NCI-H748 treated with DMSO at 0.1 percent for 48 hours (cell line): Measurements from ENCODE around the gene TATDN2.

Experiments
- DNase-seq: peaks from one replicate; lab custom pipeline; 2025; lab: John Stamatoyannopoulos, UW

Gene TATDN2

DNA sequence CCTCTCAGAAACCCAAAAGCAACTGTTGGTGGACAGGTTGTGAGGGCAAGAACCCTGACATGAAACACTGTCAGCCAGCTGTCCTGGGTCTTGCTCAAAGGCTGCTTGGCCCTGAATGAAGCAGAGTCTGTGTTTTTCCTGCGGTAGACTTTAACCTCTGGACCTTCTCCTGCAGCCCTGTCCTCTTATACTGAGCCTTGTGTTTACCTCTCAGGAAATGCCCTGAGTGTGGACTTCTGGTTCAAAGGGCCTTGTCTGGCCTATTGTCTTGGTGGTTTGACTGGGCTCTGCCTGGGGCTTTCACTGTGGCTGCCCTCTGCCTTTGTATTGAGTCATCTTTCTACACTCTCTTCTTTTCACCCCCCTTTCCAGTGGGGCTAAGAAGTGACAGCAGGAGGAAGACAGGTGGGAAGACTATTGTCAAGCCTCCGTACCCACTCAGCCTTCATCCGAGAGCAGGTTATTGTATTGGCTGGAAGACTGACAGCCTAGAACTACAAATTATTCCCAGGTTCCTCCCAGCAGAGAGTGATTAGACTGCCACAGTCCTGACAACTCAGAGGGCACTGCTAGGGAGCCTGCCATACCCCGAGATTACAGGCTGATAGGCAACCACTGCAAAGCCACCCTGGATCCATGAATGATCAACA is 69.2 kb downstream of the TATDN2 start:
- DNase-seq = no peak

DNA sequence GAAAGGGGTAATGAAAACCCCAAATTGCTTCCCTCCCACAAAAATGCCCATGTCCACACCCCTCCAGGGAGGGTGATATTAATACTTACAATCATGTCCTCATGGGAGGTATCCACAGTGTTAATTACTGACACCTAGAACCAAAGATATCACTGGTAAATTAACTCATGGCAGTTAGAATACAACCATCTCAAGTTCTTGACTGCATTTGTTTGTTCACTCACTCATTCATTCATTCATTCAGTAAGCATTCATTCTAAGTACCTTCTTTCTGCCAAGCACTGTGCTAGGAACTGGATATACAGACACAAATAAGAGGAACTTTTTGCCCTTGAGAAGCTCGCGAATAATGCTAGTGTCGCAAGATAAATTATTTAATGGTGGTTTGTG is 69.7 kb downstream of the TATDN2 start:
- no peak for DNase-seq

DNA sequence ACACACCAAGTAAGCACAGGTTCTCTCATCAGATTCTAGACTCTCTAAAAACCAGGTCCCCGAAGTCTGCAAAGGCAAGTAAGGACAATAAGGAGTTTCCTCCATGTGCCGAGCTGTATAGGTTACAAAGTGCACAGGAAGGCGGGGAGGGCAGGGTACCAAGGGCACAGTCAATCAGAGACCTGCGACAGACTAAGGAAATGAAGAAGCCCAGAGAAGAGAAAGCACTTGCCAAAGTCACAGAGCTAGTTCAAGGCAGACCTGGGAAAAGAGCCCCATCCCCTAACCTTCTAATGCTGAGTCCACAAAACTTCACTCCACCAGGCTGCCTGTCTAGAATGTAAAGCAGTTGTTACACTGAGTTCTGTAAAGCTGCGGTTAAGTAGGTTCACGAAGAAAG is 71.0 kb downstream of the TATDN2 start:
- no peak for DNase-seq

DNA sequence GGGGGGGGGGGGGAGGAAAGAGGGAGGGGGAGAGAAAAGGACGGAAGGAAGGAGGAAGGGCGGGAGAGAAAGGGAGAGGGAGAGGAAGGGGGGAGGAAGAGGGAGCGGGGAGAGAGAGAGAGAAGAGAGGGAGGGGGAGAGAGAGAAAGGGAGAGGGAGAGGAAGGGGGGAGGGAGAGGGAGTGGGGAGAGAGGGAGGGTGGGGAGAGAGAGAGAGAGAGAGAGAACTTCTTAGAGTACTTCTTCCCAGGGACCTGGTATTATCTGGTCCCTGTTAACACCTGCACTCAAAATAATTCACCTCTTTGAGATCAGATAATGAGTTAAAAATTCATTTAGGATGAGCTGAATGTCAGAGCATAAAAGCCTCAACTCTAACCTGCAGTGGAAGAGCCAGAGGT is 71.5 kb downstream of the TATDN2 start:
- DNase-seq = no peak

DNA sequence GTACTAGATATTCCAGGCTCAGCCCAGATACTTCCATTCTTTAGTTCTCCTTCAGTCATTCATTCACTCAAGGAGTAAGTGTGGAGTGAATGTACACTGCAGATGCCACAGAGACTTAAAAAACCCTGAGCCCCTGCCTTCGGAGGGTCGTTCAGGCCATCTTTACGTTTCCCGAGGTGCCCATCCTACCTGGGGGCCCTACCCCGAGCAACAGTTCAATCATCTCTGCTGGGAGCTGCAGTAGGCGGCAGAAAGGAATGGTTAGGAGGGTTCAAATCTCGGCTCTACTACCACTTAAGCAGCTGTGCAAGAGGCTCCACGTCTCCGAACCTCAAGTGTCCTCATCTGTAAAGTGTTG is 72.0 kb downstream of the TATDN2 start:
- no peak for DNase-seq

DNA sequence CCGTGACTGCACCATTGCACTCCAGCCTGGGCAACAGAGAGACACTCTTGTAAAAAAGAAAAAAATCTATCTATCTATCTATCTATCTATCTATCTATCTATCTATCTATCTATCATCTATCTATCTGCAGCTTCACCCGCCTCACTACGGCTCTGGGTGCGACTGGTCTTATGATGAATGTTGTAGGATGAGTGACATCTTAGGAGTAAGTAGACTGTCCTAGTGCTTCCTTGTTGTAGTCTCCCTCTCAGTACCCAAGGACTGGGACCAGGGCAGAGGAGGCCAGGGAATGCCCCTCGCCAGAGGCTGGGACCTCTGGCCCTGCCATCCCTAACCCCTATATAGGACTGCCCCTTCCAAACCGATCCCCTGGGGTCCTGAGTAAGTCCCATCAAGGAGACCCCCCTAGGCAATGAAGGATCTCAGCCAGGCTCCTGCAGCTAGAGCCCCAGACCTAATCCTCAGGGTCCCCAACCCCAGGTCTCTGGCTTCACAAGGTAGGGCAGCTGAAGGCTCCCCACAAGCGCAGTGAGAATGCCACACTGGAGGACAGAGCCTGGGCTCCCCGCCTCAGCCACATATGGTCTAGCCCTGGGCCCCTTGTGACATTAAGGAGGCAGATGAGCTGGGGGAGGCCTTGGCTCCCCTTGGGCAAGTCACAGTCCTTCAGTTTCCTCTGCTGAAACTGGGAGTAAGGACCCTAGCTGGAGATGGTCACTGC is 73.5 kb downstream of the TATDN2 start:
- no peak for DNase-seq

DNA sequence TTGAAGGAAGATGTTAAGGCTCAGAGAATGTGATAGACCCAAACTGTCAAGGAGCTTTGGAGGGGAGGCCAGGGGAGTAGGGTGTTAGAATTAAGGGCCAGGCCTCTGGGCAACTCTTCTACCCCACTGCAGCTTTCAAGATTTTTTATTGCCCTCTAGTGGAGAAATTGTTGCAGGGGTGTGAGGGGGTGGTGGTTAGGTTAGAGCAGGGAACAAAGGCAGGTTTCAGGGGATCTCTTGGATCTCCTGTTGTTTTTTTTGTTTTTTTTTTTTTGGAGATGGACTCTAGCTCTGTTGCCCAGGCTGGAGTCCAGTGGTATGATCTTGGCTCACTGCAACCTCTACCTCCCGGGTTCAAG is 74.1 kb downstream of the TATDN2 start:
- DNase-seq = no peak

DNA sequence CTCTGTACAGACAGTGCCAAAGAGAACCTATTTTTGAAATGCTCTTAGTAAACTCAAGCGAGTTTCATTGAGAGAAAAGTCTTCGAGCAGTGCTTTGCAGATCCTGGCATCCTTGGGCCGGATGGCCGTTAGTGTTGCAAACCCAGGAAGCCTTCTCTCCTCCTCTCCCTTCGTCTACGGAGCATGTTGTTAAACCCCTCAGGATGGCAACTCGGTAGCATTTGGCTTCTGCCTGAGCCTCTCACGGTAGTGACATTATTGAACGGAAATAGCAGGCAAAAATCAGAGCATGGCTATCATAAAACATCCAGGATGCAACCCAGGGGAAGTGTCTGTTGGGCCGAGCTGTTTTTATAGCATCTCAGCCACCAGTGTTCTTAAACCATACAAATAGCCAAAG is 79.3 kb downstream of the TATDN2 start:
- DNase-seq = no peak

DNA sequence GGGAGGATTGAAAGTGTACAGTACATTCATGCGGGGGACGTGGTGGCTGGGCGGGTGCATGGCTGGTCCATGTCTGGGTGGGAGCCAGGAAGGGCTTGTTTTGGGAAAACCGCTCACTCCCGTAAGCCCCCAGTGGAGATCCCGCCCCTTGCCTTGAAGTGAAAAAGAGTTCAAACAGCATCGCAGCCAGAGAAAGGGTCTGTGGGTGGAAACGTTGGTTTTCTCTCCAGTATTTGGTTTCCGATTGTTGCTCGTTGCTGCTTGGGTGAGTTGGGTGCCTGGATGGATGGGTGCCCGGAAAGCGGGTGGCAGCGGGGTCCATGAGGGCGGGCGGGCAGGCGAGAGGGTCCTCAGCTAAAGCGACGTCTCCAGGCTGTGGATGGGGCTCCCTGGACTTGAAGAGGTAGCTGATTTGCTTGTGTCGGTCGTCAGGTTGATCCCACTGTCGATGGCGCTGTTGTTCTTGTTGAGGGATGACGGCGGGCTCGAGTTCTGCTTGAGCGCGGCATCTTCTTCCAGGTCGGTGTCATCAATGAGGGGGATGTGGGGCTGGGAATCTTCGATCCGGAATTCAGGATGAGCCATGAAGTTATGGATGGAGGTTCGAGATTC is 80.3 kb downstream of the TATDN2 start:
- DNase-seq = no peak

DNA sequence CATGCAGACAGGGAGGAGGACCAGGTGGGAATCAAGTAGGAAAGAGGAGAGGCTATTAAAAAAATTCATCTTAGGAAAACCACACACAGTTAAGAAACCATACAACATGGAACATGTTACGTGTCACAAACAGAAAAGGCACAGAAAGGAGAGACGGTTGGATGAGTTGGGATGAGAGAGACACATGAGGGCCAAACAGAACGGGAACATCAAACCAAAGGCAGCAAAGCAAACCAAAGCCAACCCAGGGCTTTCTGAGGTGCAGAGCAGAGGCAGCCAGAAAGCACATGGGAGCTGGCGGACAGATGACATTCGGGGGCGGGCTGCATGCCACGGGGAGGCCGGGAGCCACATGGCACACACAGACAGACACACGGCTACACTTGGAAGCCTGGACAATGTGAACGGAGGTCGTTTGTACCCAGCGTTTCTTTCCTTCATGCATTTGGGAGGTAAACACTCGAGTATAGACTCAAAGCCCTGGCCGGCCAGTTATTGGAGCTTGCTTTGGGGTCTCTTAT is 81.3 kb downstream of the TATDN2 start:
- DNase-seq = no peak

DNA sequence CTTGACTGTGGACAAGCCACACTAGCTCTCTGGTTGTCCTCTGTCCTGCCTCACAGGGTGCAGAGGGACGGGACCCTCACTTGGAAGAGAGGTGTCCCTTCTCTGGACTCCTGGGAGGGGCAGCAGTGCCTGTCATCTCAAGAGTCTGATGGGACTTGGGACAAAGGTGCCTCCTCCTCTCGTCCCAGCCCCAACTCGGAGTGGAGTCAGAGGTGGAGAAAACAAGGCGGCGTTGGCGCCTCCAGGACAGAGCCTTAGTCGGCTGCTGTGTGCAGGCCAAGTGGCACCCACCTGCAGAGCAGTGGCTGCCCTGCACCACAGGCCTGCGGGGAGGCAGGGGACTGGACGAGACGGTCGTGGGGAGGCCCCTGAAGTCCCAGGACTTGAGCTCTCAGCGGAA is 82.1 kb downstream of the TATDN2 start:
- no peak for DNase-seq
